B cell (primary cell): ENCODE results near the gene FBXO24.

Source experiments
- EZH2 ChIP-seq: IDR thresholded peaks from 2 replicates; pipeline ENCODE4 v1.6.1; 2012; ENCODE audit warnings: borderline replicate concordance, low read depth, mild to moderate bottlenecking, moderate library complexity, low read length; ENCODE audit not compliant: insufficient read depth, poor library complexity, severe bottlenecking
- TF ChIP-seq, protein P1 (sequence below): fragments of 200-600 bp; IDR thresholded peaks from one replicate; pipeline ENCODE4 v1.8.0; 2022; ENCODE audit warnings: antibody characterized with exemption, mild to moderate bottlenecking

DNA sequence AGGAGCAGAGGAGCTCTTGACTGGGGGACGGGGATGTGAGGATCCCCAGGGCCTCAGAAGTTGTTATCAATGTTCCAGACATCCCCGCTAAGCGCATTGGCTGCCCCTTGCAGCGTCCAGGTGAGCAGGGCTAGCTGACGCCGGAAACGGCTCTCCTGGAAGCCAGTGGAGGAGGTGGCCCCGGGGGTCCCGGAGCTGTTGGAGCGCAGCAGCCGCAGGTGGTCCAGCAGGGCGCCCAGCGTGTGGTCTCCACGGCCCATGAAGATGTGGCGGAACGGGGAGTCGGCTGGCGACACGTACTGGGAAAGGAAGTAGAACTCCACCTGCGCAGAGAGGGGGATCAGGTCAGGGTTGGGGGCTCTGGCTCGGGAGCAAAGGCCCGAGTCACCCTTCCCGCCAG, 34.7 kb downstream of the FBXO24 start:
- TF ChIP-seq, protein P1, sequence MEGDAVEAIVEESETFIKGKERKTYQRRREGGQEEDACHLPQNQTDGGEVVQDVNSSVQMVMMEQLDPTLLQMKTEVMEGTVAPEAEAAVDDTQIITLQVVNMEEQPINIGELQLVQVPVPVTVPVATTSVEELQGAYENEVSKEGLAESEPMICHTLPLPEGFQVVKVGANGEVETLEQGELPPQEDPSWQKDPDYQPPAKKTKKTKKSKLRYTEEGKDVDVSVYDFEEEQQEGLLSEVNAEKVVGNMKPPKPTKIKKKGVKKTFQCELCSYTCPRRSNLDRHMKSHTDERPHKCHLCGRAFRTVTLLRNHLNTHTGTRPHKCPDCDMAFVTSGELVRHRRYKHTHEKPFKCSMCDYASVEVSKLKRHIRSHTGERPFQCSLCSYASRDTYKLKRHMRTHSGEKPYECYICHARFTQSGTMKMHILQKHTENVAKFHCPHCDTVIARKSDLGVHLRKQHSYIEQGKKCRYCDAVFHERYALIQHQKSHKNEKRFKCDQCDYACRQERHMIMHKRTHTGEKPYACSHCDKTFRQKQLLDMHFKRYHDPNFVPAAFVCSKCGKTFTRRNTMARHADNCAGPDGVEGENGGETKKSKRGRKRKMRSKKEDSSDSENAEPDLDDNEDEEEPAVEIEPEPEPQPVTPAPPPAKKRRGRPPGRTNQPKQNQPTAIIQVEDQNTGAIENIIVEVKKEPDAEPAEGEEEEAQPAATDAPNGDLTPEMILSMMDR, result no peak
- TF ChIP-seq EZH2, result no peak
